WERI-Rb-1 (cell line): ENCODE data around the gene SLC39A5.

Experiments used
- DNase-seq: peaks from one replicate; pipeline ENCODE4 v3.0.0-alpha.2; 2020
- H3K27ac ChIP-seq: fragments of 250-450 bp; sonication (Bioruptor Pico); 2 replicates; pipeline ENCODE4 v1.5.1; 2020; ENCODE audit warnings: mild to moderate bottlenecking, moderate library complexity
- H3K27me3 ChIP-seq: fragments of 250-450 bp; sonication (Bioruptor Pico); 2 replicates; pipeline ENCODE4 v1.5.1; 2021; ENCODE audit warnings: mild to moderate bottlenecking, low read depth, moderate library complexity; ENCODE audit not compliant: insufficient read depth, severe bottlenecking
- H3K36me3 ChIP-seq: fragments of 250-450 bp; sonication (Bioruptor Pico); 2 replicates; pipeline ENCODE4 v1.5.1; 2020; ENCODE audit warnings: mild to moderate bottlenecking, moderate library complexity
- H3K4me3 ChIP-seq: 2 replicates; pipeline ENCODE4 v1.5.1; 2011; ENCODE audit warnings: low read depth, mild to moderate bottlenecking, control low read depth, low read length
- H3K9me3 ChIP-seq: fragments of 250-450 bp; sonication (Bioruptor Pico); 2 replicates; pipeline ENCODE4 v1.5.1; 2021; ENCODE audit warnings: mild to moderate bottlenecking, moderate library complexity; ENCODE audit not compliant: severe bottlenecking
- TF ChIP-seq, protein P1 (sequence below): IDR thresholded peaks from 2 replicates; pipeline ENCODE4 v1.5.1; 2011; ENCODE audit warnings: low read depth, mild to moderate bottlenecking, control low read depth, inconsistent platforms, low read length

Gene SLC39A5, protein sequence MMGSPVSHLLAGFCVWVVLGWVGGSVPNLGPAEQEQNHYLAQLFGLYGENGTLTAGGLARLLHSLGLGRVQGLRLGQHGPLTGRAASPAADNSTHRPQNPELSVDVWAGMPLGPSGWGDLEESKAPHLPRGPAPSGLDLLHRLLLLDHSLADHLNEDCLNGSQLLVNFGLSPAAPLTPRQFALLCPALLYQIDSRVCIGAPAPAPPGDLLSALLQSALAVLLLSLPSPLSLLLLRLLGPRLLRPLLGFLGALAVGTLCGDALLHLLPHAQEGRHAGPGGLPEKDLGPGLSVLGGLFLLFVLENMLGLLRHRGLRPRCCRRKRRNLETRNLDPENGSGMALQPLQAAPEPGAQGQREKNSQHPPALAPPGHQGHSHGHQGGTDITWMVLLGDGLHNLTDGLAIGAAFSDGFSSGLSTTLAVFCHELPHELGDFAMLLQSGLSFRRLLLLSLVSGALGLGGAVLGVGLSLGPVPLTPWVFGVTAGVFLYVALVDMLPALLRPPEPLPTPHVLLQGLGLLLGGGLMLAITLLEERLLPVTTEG

DNA sequence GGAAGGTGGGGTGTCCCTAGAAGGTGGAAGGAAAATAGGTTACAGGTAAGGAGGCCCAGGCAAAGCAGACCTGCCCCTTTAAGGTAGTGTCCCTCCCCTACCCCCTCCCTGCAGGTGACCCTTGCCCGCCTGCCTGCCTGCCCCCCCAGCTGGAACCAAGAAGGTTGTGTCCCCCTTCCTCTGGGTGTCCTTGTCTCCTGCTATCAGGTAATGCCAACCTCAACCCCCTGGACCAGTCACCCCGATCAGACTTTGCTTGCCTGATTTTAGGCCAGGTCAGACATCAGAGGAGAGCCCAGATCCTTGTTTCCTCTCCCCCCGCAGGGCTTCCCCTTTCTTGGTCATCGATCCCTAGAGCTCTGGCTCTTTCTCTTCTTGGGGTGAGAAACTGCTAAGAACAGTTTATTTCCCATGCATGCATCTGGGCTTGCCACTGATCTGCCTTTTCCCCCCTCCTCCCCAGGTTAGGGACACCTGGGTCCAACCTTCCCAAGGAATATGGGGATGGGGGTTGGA lies at the start of gene SLC39A5:
Gene SLC39A5 (plus strand): TSS at position 136 of the 516 bp plus-strand sequence. CDS start 1,224 bp downstream, outside the sequence.
- TF ChIP-seq, protein P1, sequence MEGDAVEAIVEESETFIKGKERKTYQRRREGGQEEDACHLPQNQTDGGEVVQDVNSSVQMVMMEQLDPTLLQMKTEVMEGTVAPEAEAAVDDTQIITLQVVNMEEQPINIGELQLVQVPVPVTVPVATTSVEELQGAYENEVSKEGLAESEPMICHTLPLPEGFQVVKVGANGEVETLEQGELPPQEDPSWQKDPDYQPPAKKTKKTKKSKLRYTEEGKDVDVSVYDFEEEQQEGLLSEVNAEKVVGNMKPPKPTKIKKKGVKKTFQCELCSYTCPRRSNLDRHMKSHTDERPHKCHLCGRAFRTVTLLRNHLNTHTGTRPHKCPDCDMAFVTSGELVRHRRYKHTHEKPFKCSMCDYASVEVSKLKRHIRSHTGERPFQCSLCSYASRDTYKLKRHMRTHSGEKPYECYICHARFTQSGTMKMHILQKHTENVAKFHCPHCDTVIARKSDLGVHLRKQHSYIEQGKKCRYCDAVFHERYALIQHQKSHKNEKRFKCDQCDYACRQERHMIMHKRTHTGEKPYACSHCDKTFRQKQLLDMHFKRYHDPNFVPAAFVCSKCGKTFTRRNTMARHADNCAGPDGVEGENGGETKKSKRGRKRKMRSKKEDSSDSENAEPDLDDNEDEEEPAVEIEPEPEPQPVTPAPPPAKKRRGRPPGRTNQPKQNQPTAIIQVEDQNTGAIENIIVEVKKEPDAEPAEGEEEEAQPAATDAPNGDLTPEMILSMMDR = no peak
- no peak within 1 kb of the TSS for H3K4me3 ChIP-seq
- no peak for DNase-seq
- H3K27me3 ChIP-seq = no peaks in the 10 kb centered on the region
- peaks cover 3% of the 10 kb centered on the region; the same call in 1 of the 2 replicates for H3K36me3 ChIP-seq
- H3K9me3 ChIP-seq = no peaks in the 10 kb centered on the region
- H3K27ac ChIP-seq = peak within 1 kb of the TSS; percentile 88

DNA sequence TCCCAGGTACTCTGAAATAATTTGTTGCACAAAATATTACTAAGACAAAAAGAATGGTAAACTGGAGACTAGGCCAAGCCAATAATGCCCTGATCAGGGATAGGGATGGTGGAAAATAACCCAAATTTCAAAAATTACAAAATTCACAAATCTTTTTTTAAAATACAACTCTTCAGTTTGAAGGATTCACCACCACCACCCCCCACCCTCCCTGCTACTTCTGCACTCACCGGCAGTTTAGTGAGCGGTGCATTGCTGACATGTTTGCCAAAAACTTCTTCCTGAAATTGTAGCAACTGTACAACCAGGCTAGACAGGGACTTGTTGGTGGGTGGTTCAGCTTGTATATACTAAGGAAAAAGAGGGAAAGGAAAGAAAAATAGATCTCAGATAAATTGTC lies 42.9 kb upstream of the SLC39A5 start:
- no peak overlapping the region for H3K27ac ChIP-seq
- H3K27me3 ChIP-seq = no peaks in the 10 kb centered on the region
- no peaks in the 10 kb centered on the region for H3K9me3 ChIP-seq
- no peak overlapping the region for H3K4me3 ChIP-seq
- H3K36me3 ChIP-seq = peaks cover 59% of the 10 kb centered on the region
- DNase-seq = no peak
- TF ChIP-seq, protein P1 = no peak

DNA sequence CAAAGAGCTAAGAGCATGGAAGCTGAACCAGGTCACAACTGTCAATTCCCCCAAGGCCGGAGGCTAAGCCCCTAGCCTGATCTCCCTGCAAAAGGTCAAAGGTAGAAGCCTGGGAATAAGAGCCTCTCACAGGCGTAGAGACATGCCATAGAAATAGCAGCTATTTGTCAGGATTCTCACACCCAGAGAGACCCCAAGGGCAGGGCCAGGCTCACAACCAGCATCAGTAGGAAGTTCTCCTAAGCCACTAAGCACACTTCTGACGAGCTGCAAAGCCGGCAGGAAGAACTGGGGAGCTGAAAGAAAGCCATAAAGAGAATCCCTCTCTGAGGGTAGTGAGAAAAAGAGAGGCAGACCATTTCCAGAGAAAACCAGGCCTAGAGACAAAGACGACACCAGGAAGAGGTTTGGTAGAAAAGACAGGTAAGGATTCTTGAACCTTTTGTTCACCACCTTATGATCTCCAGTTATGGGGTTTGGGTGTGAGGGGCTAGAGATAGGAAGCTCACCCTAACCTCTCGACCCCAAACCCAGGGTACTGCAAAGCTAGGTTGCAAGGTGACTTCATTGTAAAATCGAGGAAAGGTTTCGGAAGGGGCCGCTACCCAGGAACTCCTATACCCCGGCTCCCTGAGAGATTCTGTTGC lies 41.6 kb upstream of the SLC39A5 start:
- TF ChIP-seq, protein P1 = no peak
- H3K4me3 ChIP-seq = peak overlapping the region; percentile 87
- DNase-seq = no peak
- no peaks in the 10 kb centered on the region for H3K9me3 ChIP-seq
- peaks cover 48% of the 10 kb centered on the region for H3K36me3 ChIP-seq
- no peaks in the 10 kb centered on the region for H3K27me3 ChIP-seq
- H3K27ac ChIP-seq = peak overlapping the region; percentile 93

DNA sequence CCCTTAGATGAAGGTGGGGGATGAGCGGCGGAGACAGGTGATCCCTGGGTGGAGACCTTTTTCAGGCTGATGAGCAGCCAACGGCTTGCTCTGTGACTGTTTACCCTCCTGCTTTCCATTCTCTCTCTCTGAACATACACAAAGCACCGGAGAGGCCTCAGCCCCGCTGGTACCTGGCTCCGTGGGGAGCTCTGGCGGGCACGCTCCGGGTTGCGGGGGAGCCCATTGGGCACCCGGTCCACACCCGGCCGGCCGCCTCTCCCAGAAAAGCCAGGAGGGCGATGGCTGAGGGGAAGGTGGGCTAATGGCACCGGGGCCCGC lies 41.1 kb upstream of the SLC39A5 start:
- no peak for DNase-seq
- H3K9me3 ChIP-seq = no peaks in the 10 kb centered on the region
- H3K36me3 ChIP-seq = peaks cover 43% of the 10 kb centered on the region
- peak overlapping the region; percentile 87 for H3K4me3 ChIP-seq
- no peaks in the 10 kb centered on the region for H3K27me3 ChIP-seq
- TF ChIP-seq, protein P1 = no peak
- peak overlapping the region; percentile 93 for H3K27ac ChIP-seq

DNA sequence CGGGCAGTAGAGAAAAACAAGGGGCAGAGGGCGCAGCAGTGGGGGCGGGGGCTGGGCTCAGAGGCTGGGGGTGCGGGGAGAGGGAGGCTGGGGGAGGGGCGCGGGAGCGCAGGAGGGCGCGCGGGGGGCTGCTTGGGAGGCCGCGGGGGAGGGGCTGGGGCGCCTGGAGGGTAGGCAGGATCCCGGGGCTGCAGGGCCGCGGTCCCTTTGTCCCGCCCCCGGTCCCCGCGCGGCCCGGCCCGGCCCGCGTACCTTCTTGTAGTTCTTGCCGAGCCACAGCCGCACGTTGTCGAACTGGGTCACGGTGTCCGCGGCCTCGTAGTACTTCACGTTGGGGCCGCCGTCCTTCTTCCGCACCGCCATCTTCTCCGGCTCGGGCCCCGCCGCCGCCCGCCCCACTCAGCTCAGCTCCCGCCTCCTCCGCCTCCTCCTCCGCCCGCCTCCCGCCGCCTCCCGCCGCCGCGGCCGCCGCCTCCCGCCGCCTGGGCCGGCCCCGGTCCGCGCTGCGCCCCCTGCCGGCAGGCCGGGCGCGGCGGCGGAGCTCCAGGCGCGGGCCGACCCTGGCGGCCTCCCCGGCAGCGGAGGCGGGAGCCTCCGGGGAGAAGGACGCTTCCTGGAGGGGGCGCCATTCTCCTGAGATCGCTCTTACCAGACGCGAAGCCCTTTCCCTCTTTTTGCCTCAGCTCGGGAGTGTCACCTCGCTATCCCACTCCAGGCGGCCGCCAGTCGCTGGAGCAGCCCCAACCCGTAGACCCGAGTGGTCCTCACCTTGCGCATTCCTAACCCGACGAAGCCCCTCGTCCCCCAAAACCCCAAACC lies 40.5 kb upstream of the SLC39A5 start, which contains the start of gene SMARCC2:
Gene SMARCC2 (minus strand): TSS at position 385 of the 819 bp plus-strand sequence. CDS start 22 bp downstream, at position 363.
- TF ChIP-seq, protein P1 = peak; percentile 89
- H3K36me3 ChIP-seq = peaks cover 37% of the 10 kb centered on the region

More for the DNA sequence above, 40.5 kb upstream of the SLC39A5 start, which contains the start of gene SMARCC2:
- Histone ChIP-seq H3K27ac (peak within 1 kb of the TSS; percentile 93), H3K27me3 (no peaks in the 10 kb centered on the region), H3K4me3 (peak within 1 kb of the TSS; percentile 99), H3K9me3 (no peaks in the 10 kb centered on the region)
- peak; percentile 93 for DNase-seq
